Stimulated activated CD8-positive, alpha-beta memory T cell treated with anti-CD3 and anti-CD28 coated beads, Interleukin-12 subunit alpha, Interleukin-12 subunit beta, amount 100 ng/mL, for 1 hour (primary cell): ENCODE measurements around the gene ANP32E.

ENCODE experiments used
- DNase-seq: peaks from one replicate; pipeline ENCODE4 v3.0.0-alpha.2; 2020; ENCODE audit warnings: low read depth

Gene ANP32E

DNA sequence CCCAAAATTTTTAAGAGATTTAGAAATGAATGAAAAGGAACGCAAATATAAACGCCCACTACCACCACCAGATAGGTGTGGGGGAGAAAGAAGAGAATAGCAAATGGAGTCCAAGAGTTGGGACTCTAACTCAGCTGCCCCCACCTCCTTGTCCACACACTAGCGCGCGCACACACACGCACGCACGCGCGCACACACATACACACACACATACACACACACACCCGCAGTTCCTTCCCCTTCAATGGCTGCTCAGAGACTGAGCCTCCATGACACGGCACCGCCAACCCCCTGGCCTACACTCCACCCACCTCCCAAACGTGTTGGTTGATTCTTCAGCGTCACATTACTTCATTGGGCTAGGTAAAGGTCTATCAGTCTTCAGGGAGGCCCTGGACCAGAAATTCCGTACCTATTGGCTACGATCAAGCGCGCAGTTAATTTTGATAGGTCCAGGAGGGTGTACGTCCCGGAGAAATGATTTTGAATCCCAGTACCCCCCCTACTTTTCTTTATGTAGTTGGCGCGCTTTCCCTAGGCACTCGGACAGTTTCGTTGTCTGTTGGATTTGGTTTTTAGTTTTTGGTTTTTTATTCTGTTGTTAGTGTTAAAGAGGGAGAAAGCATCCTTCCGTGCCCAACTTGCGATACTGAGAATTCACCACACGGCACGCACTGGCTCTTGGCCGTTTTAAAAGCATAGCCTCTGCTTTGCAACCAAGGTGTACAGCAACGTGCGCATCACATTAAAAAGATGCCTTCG is at the start of gene ANP32E:
TSS of gene ANP32E (minus strand) at position 261 of the 762 bp plus-strand sequence. CDS start 326 bp downstream, outside the sequence.
- peak; percentile 88 for DNase-seq

DNA sequence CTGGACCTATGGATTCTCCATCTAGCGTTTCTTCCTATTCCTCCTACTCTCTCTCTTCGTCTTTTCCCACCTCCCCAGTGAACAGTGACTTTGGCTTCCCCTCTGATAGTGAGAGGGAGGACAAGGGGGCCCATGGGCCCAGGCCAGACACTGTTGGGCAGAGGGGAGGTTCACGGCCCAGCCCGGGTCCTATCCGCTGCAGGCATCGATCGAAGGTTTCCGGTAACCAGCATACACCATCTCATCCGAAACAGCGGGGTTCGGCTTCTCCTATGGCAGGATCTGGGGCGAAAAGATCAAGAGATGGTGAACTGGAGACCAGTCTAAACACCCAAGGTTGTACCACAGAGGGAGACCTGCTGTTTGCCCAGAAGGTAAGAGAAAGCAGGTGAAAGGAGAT is 47.3 kb upstream of the ANP32E start:
- no peak for DNase-seq

DNA sequence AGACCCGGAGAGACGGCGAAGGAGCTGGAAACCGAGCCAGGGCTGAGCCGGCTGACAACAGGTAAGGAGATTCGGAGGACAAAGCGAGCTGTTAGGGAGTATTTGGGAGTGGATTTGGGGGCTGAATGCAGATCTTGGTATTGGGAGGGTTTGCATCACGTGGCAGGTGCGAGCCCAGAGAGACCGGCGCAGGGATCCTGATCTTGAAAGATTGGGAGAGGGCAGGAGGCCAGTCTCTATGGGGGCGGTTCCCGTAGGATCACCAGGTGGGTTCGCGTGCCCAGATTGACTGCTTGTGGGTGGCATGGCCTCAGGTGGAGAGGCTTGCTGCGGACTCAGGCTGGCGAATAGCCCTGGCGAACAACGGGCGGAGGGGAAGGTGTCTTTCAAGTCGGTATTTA is 46.6 kb upstream of the ANP32E start:
- no peak for DNase-seq

DNA sequence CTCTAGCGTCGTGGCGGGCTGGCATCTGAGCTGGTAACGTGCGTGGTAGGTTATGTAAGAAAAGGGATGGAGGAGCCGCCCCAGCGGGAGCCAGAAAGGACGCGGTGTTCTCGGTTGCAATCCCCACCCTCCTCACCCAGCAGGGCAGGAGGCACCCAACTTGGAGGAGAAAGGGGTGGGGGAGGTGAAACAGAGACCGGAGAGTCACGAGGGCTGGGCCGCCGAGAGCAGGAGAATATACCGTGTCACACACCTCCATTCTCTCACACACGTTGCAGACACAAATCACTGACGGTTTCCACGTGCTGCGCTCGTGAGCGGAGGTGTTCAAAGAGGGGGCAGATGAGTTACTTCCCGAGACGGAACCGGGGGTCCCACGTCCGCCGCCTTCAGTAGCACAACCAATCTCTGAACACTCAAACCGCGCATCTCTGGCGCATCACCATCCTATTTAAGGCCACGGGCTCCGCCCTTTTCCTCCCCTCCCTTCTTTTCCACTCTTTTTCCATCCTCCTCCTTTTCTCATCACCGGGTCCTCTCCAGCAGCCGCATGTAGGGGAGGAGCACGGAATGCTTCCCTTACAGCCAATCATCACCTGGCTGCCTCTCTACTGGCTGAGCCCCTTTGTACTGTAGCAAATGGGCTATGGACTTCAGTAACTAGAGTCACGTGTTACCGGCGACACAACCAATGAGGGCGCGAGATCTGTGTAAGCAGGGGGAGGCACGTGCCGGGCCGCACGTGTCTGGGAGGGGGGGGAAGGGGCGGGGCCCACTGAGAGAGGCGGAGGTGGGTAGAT is 46.0 kb upstream of the ANP32E start, which contains the start of gene CIART:
TSS of gene CIART (plus strand) at position 797 of the 800 bp plus-strand sequence. CDS start 714 bp downstream, outside the sequence.
- peak; percentile 59 for DNase-seq

DNA sequence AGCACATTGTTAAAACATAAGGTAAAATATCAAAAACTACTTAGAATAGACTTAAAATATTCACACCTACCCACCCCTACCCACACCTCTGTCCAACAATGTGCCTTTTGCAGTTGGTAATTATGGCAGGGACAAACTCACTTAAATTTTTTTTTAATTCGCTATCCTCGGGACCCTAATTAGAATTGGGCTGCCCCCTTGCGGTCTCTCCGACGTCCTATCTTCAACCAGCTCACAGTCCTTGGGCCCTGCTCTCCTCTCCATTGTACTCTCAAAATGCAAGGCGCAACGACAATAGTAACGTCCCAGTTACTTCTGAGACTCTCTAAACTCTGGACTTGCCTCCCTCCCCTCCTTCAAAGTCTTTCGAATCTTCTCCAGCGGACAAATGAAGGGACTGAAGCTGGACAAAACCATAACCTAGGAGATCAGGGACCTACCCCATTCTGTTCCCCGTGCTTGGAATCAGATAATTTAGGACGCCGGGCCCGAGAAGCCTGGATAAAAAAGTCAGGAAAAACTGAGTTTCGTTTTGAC is 45.4 kb upstream of the ANP32E start:
- DNase-seq = peak; percentile 37

DNA sequence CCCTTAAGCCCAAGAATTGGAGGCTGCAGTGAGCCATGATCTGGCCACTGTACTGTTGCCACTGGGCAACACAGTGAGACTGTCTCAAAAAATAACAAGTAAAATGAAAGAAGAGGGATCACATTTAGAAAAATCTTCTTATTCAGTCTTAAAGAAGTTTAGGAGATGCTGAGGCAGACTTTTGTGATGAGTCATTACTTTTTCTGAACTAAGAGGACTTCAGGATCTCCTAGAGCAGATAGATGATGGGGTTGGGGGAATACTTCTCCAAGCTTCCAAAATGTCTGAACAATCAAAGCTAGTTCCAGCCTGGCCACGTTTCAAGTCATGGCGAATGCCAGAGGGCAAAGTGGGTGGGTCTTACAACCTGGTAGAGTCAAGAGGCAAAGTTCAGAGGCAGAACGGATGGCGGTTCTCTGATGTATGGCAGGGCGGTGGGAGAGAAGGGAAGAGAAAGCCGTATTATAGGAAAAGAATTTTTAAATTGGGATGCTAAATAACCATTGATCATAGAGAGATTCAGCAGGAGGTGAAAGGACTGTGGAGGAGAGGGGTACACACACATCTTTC is 44.3 kb upstream of the ANP32E start:
- DNase-seq = no peak

DNA sequence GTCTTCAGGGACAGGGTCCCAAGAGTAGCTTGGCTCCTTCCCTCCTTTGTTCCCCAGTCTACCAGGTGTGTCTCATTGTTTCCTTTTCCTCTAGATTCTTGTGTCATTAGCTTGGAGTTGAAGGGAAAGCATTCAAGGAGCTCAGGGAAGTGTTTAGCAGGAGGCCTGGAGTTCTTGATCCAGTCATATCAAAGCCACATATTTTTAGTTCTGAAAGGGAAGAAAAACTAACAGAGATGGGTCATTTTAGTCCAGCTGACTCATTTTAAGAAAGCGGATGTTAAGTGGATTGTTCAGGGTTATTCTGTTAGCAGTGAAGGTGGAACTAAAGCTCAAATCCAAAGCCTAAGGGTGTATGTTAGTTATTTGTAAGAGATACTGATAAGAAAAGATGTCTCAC is 37.4 kb upstream of the ANP32E start:
- no peak for DNase-seq

DNA sequence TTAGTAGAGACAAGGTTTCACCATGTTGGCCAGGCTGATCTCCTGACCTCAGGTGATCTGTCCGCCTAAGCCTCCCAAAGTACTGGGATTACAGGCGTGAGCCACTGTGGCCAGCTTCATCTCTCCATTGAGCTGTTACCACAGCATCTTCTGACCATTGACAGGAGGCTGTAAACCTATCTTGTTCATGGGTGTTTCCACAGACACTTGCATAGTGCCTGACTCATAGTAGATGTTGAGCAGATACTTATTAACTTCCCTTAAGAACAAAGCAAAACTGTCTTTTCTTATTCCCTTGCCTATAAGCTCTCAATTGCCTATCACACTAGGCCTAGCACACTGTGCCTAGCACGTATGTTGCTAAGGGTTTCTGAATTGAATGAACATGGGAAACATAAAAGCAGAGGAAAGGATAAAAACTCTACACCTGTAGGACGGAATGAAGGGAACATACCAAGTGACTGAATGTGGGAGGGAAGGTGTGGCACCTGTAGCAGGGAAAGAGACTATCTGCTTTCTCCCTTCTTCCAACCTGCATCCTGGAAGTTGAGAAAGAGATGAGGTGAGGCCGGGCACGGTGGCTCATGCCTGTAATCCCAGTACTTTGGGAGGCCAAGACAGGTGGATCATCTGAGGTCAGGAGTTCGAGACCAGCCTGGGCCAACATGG is 35.5 kb upstream of the ANP32E start:
- DNase-seq = no peak

DNA sequence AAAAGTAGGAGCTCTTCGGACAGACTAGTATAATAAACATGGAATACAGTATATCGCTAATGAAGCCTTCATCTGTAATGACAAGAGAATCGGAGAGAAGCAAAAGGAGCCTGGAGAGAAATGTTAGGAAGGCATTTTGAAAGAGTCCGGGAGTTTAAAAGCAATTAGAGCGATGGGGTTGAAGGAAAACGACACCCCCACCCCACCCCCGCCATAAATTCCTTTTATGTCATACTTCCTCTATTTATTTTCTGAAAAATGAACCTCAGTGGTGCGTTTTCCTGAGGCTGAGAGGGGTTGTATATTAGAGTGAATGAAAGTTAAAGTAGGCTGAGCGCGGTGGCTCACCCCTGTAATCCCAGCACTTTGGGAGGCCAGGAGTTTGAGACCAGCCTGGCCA is 33.5 kb upstream of the ANP32E start:
- DNase-seq = no peak

DNA sequence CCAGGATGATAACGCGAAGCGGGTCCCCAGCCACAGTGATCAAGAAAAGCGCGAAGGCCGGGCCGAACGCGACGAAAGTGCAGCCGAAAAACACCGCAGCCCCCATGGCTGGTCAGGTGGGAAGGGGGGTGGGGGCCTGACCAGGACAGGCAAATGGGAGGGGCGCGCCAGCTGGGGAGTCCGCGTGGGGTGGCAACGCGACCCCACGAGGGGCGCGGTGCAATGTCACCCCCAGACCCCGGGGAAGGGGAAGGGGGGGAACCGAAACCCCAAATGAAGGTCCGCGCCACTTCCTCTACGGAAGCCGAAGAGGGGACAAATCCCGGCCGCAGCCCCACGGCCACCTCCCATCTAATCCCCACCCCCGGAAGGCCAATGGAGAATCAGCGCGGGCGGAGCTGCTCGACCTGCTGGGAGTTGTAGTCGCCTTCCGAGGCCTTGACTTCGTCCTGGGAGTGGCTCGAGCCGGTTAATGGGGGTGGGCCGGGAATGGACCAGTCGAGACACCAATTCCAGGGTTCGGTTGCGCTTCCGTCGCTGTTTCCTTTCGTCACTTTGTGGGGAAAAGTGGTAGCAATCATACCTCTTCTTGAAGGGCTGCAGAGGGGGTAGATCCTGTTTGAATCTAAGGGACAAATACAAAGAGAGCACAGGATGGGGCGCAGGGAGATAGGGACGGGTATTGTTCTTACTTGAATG is 32.9 kb upstream of the ANP32E start, which contains the start of gene APH1A:
TSS of gene APH1A (minus strand) at position 312 of the 699 bp plus-strand sequence. CDS start at position 106, 206 bp downstream.
- DNase-seq = peak; percentile 87

DNA sequence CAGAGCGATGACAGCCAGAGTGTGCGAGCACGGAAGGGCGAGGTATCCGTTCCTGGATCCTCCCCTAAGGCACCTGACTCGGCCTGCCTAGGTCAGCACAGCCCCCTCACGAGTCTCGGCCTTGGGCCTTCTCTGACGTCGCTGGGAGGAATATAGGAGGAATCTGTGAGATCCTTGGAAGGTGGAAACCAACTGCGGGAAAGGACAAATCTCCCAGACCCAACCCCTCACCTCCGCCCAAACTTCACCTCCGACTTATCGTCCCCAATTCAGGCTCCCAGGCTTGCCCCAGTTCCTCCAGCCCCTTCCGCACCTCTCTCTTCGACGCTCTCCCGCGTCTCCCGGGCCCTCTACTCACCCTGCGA is 32.4 kb upstream of the ANP32E start:
- no peak for DNase-seq

DNA sequence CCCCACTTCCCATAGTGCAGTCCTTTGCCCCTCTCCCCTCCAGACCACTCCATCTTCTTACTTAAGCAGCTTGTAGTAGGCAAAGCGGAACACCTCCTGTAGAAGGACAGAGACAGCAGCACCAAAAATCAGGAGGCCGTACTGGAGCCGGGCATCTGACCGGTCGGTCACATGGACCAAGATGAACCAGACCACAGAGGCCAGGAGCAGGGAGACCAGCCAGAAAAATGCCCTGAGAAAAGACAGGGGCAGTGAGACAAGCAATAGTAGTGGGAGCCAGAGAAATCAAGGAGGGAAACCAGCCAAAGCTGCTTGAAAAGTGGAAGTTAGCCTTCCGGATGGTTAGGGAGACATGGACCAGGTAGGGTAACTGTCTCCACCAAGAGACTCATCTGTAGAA is 32.0 kb upstream of the ANP32E start:
- DNase-seq = no peak

DNA sequence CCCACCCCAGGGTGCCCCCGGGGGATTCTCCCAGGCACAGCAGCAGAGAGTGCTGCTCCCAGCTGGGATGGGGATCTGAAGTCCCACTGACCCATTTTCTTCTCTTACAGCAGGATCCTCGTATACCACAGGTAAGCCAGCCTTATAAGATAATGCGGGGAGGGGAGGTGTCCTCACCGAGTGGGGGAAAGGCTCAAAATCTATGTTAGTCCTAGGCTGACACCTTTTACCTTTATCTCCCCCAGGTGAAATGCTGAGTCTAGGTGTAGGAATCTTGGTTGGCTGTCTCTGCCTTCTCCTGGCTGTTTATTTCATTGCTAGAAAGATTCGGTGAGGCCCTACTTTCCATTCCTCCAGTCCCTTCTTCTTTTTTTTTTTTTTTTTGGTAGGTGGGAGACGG is 27.6 kb upstream of the ANP32E start:
- DNase-seq = no peak

DNA sequence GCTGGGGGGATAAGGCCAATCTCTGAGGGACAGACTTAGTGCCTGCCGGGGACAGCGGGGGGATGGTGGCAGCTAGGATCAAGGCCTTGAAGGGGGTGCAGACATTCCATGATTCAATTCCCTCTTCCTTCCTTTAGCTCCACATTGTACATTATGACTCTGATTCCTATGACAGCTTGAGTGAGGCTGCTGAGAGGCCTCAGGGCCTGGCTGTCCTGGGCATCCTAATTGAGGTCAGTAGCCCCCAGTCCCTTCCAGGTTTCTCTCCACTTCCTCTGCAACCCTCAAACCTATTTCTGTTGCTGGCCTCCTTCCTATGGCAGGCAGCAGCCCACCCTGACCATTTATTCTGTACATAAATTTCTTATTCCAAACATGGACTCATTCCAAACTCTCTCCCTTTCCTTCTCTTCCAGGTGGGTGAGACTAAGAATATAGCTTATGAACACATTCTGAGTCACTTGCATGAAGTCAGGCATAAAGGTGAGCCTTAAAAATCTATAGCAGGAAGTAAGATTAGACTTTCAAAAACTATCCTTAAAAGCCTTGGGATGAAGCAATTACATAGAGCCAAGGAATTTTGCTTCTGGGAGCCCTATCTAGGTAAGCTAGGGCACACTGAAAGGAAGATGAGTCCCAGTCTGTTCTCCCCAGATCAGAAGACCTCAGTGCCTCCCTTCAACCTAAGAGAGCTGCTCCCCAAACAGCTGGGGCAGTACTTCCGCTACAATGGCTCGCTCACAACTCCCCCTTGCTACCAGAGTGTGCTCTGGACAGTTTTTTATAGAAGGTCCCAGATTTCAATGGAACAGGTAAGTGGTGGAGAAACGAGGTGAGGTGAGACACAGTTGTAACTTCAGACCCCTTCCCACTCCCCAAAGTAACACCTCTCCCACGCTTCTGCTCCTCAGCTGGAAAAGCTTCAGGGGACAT is 26.7 kb upstream of the ANP32E start:
- no peak for DNase-seq

DNA sequence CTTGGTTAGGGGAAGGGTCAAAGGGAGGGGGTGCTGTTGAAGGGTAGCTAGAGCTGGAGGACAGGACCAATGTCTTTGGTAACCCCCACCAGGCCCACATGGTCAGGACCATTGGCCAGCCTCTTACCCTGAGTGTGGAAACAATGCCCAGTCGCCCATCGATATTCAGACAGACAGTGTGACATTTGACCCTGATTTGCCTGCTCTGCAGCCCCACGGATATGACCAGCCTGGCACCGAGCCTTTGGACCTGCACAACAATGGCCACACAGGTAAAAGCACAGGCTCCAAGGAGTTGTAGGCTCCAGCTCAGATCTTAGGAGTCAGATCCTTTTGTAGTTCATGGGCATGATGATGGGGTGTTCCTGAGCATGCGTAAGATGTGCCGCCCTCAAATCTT is 25.5 kb upstream of the ANP32E start:
- DNase-seq = no peak

DNA sequence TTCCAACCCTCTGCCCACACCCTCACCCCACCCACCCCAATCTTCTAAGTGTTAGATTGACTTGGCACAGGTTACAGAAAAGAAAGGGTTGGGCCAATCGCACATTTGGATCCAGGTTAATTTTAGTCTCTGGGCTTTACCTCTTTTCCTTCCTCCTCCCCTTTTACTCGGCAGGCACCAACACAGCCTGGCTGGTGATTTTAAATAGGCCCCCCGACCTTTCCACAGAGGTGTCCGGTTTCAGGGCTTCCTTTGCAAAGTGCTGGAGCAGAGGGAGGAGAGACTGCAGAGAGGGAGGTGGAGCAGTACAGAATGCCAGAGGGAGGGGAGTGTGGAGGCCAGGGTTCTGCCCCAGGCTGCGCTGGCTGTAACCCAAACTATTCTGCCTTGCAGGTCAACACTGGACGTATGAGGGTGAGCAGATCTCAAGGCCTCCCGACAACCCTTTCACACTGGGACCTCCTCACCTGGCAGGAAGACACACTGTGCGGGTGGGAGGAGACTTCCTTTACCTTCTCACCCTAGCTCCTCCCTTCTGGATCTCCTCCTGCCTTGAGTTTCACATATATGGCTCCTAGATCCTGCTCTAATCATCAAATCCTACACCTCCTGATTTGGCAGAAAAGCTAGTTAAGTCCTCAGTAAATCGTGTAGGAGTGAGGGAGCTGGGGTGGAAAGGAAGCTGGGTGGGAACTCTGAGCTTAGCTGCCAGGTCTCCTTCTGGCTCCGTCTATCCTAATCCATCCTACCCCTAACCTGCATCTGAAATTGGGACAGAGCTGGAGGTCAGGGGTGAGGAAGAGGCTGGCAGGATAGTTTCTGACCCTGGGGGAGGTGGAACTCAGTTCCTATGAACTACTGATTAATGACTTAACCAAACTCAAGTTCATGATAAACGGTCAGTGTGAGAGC is 24.1 kb upstream of the ANP32E start:
- no peak for DNase-seq

DNA sequence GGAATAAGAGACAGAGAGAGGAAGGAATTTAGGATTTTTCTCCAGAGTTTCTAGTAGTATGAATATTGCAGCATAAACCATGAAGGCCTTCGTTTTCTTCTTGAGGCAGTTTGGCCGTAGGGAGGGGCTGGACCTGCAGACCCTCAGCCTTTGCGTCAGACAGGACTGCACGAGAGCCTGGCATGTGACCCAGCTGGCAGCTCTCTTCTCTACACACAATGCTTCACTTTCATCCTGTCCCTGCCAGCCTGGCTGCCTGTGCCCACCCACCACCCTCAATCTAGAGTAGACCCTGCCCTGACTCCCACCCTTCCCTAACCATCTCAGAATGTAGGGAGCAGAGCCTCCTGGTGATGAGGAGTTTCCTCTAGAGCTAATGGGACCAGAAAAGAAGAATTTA is 23.3 kb upstream of the ANP32E start:
- DNase-seq = no peak

DNA sequence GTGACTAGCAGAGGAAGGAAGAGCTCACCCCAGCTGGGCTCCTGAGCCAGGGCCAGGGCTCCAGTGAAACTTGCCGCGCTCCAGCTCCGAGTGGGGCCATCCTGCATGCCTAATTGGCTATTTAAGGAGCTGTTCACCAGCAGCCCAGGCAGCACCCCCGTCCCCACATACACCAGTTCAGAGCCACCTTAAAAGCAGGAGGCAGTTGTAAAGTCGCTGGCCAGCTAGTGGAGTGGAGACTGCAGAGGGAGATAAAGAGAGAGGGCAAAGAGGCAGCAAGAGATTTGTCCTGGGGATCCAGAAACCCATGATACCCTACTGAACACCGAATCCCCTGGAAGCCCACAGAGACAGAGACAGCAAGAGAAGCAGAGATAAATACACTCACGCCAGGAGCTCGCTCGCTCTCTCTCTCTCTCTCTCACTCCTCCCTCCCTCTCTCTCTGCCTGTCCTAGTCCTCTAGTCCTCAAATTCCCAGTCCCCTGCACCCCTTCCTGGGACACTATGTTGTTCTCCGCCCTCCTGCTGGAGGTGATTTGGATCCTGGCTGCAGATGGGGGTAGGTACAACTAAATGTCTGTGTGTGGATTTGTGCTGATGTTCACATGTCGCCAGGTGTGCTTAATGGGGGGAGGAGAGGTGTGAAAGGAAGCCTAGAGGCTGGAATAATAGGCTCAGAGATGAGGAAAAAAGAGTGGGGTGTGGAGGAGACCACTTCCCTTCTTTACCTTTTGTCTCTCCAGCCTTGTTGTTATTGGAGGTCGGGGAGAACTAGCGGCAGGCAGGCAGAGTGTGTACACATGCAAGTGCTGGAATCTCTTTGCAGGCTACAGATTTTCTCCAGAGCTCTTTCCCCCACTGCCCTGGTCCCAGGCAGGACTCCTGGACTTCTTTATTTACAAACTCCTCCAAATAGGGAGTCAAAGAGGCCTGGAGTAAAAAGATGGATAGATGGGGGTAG is 22.0 kb upstream of the ANP32E start, which contains the start of gene CA14:
TSS of gene CA14 (plus strand) at position 151 of the 962 bp plus-strand sequence. CDS start at position 506, 355 bp downstream.
- no peak for DNase-seq
